Sigmoid colon (tissue), 7 donors: ENCODE results near the gene CHKA. TPM values are rescaled to one million over a fixed set of nuclear protein-coding genes. Genes with fewer than 3 reads are reported as not detected.

ENCODE experiments used
- DNase-seq: peaks from one replicate; pipeline ENCODE4 v3.0.0-alpha.2; 2019
- H3K27ac ChIP-seq, 4 donors: fragments of 200-600 bp; sonication (generic); one replicate each; pipeline ENCODE4 v1.5.1; 2016 to 2019; ENCODE audit warnings: mild to moderate bottlenecking in 1 of 4
- H3K27me3 ChIP-seq, 3 donors: fragments of 200-600 bp; sonication (generic); one replicate each; pipeline ENCODE4 v1.5.1; 2019; ENCODE audit warnings: mild to moderate bottlenecking in 1 of 3
- H3K36me3 ChIP-seq, 4 donors: fragments of 200-600 bp; sonication (generic); one replicate each; pipeline ENCODE4 v1.5.1; 2016 to 2019
- H3K4me1 ChIP-seq, 4 donors: fragments of 200-600 bp; sonication (generic); one replicate each; pipeline ENCODE4 v1.5.1; 2017 to 2019
- H3K4me3 ChIP-seq, 4 donors: fragments of 200-600 bp; sonication (generic); one replicate each; pipeline ENCODE4 v1.5.1; 2017 to 2019; ENCODE audit warnings: mild to moderate bottlenecking in 2 of 4, moderate library complexity in 1 of 4
- H3K9me3 ChIP-seq, 4 donors: fragments of 200-600 bp in 3 of 4; sonication (generic) in 3 of 4; one replicate each; pipeline versions ENCODE4 v1.5.1 to v1.6.1; 2013 to 2019
- EP300 ChIP-seq, 4 donors: sonication (generic); formaldehyde crosslinking; IDR thresholded peaks; one replicate each; pipeline ENCODE4 v1.6.1; 2017; ENCODE audit warnings: antibody characterized with exemption in 4 of 4
- POLR2A ChIP-seq, 2 donors: fragments of 450-650 bp; IDR thresholded peaks; one replicate each; pipeline ENCODE4 v1.6.1; 2016; ENCODE audit warnings: antibody characterized with exemption in 2 of 2, mild to moderate bottlenecking in 2 of 2, moderate library complexity in 2 of 2
- POLR2AphosphoS5 ChIP-seq, 4 donors: sonication (generic); formaldehyde crosslinking; IDR thresholded peaks; one replicate each; pipeline ENCODE4 v1.6.1; 2017; ENCODE audit warnings: antibody characterized with exemption in 4 of 4
- WGBS, 2 donors: extraction: QIAGEN DNeasy Blood & Tissue Kit; methylation state at CpG; one replicate each; pipeline ENCODE4 v1.1.7; 2013; 5-methylcytosine and 5-hydroxymethylcytosine counted together
- intact Hi-C: fragments of 100-400 bp; cut with DNase I; formaldehyde crosslinking; loops from one replicate; pipeline ENCODE4 v1.15.1; 2023
- polyA plus RNA-seq, 3 donors: library from polyadenylated mRNA; stranded (reverse); fragments of 200-250 nt; gene quantifications; one replicate each; pipeline ENCODE4 v1.2.3, GENCODE V29; 2013
- total RNA-seq, 4 donors: library from RNA; depleted of rRNA; stranded (reverse); fragments of >200 nt; gene quantifications; one replicate each; pipeline ENCODE4 v1.1.0, GENCODE V29; 2016
- TF ChIP-seq, protein P1 (sequence below), 4 experiments: fragments of 450-650 bp in 3 of 4; fragments of 200-600 bp in 1 of 4; IDR thresholded peaks; one replicate each; pipeline ENCODE4 v1.5.1; 2016 to 2019; ENCODE audit warnings: antibody characterized with exemption in 4 of 4, mild to moderate bottlenecking in 3 of 4, moderate library complexity in 2 of 4
- donor health status: healthy with polysubstance abuse.
- donor health status: Bipolar disorder and iron deficiency.
- donor health status: healthy.

The CHKA gene
- total and polyA plus RNA-seq, 7 donors = 16.4 to 41.0 (median 27.0) TPM

DNA sequence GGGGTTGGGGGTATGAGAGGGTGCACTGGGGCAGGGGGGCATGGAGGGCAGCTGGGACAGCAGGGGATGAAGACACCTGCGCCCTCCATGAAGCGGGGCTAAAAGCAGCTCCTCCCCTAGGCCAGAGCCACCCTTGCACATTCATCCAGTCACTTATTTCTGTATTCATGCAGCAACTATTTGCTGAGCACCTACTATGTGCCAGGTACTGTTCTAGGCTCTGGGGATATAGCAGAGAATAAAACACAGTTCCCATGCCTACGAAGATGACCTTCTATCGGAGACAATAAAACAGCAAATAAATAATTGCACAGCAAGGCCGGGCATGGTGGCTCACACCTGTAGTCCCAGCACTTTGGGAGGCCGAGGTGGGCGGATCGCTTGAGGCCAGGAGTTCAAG is 105.7 kb downstream of the CHKA start:
- 95 to 96% methylated on average over 8 of the region's 8 CpGs for WGBS, 2 donors
- no peaks in the 10 kb centered on the region for H3K27me3 ChIP-seq
- no peaks in the 10 kb centered on the region for H3K9me3 ChIP-seq
- no peak overlapping the region for H3K4me3 ChIP-seq
- peaks cover 0 to 53% (median 42%) of the 10 kb centered on the region in 4 donors for H3K4me1 ChIP-seq
- intact Hi-C loops = no loop called here
- DNase-seq = no peak
- no peak overlapping the region for H3K27ac ChIP-seq
- H3K36me3 ChIP-seq = no peaks in the 10 kb centered on the region
- TF ChIP-seq EP300 (IDR thresholded peaks at IDR 0.05) (no peak), POLR2A (IDR thresholded peaks at IDR 0.05) (no peak), POLR2AphosphoS5 (IDR thresholded peaks at IDR 0.05) (no peak)
- TF ChIP-seq, protein P1, sequence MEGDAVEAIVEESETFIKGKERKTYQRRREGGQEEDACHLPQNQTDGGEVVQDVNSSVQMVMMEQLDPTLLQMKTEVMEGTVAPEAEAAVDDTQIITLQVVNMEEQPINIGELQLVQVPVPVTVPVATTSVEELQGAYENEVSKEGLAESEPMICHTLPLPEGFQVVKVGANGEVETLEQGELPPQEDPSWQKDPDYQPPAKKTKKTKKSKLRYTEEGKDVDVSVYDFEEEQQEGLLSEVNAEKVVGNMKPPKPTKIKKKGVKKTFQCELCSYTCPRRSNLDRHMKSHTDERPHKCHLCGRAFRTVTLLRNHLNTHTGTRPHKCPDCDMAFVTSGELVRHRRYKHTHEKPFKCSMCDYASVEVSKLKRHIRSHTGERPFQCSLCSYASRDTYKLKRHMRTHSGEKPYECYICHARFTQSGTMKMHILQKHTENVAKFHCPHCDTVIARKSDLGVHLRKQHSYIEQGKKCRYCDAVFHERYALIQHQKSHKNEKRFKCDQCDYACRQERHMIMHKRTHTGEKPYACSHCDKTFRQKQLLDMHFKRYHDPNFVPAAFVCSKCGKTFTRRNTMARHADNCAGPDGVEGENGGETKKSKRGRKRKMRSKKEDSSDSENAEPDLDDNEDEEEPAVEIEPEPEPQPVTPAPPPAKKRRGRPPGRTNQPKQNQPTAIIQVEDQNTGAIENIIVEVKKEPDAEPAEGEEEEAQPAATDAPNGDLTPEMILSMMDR (IDR thresholded peaks at IDR 0.05) = no peak

DNA sequence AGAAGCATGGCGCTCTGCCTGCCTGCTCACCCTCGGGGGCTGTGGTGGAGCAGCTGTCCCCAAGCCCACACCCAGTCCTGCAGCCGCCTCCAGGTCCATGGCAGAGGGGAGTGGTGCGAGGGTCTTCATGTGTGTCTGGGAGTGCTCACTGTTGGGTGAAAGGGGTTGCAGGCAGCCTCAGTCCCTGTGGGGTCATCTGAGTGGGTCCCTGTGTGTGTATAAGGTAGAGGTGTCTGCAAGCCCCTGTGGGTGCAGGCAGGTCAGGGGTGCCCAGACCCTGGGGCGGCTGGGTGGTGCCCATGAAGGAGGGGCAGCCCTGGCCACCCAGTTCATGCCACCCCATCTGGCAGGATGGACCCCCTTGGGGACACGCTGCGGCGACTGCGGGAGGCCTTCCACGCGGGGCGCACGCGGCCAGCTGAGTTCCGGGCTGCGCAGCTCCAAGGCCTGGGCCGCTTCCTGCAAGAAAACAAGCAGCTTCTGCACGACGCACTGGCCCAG is 106.2 kb downstream of the CHKA start:
- H3K9me3 ChIP-seq = no peaks in the 10 kb centered on the region
- H3K27me3 ChIP-seq = no peaks in the 10 kb centered on the region
- peak overlapping the region; percentile 21 to 93 (median 74) for H3K27ac ChIP-seq
- no peak overlapping the region for H3K4me3 ChIP-seq
- intact Hi-C loops = no loop called here
- peaks cover 0 to 58% (median 46%) of the 10 kb centered on the region in 4 donors for H3K4me1 ChIP-seq
- no peak for DNase-seq
- H3K36me3 ChIP-seq = no peaks in the 10 kb centered on the region
- TF ChIP-seq EP300 (IDR thresholded peaks at IDR 0.05) = no peak
- TF ChIP-seq, protein P1 (IDR thresholded peaks at IDR 0.05) = no peak
- TF ChIP-seq POLR2AphosphoS5 (IDR thresholded peaks at IDR 0.05) = no peak
- 87 to 89% methylated on average over 19 of the region's 19 CpGs for WGBS, 2 donors

DNA sequence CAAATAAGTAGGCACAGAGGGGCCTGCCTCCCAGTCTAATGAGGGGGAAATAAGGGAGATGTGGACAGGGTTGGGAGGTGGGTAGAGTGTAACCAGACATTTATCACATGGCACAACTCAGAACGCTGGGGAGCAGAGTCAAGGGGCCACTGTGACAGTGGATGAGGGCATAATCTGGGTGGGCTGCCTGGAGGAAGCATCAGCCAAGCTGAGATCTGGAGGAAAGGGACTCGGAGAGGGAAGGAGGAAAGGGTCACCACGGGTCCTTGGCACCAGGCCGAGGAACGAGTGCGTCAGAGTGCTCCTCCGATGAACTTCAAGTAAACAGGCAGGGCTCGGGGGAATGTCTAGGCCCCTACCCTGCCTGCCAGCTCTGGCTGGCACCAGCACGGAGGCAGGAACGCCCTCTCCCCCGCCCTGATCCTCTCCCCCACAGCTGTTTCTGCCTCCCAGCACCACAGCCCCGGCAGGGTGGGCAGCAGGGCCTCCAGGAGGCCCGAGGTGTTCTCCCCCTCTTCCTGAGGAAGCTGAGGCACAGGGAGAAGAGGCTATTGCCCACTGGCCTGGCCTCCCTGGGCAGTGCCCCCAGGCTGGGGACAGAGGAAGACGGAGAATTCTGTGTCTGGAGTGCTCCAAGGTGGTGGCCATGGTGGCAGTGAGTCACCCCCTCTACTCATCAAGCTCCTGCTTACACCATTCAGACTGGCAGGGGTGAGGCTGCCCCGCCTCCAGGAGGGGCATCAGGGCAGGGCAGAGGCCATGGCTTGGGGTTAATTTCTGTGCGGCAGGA is 106.8 kb downstream of the CHKA start:
- 14 to 43% methylated on average over 16 of the region's 16 CpGs for WGBS, 2 donors
- Histone ChIP-seq H3K27me3 (no peaks in the 10 kb centered on the region), H3K9me3 (no peaks in the 10 kb centered on the region), H3K27ac (peak overlapping the region; percentile 52 to 93 (median 74)), H3K4me3 (no peak overlapping the region), H3K4me1 (peaks cover 0 to 64% (median 53%) of the 10 kb centered on the region in 4 donors), H3K36me3 (no peaks in the 10 kb centered on the region)
- TF ChIP-seq, protein P1 (IDR thresholded peaks at IDR 0.05) = no peak
- TF ChIP-seq POLR2AphosphoS5 (IDR thresholded peaks at IDR 0.05) = peak in 1 of 4 donors; percentile 16
- peak; percentile 86 for DNase-seq
- intact Hi-C loops = no loop called here

DNA sequence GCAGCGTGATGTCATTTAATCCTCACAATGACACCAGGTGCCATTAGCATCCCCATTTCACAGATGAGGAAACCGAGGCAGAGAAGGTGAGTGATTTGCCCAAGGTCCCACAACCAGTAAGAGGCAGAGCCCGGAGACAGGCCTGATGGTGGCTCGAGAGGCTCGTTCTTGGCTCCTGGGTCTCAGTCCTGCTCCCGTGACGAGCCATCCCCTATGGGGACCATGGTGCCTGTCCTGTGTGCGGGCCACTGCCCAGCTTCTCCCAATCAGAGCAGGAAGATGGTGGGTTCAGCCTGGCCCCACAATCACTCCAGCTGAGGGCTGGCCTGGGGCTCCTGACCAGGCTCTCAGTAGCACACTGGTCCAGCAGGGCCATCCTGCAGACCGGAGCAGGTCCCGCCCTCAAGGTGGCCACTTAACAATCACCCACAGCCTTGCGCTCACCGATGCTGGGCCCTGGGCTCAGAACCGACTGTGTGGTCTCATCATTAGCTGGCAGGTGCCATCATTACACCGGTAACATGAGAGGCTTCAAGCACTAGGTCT is 107.5 kb downstream of the CHKA start:
- DNase-seq = no peak
- Histone ChIP-seq H3K27me3 (no peaks in the 10 kb centered on the region), H3K9me3 (no peaks in the 10 kb centered on the region), H3K36me3 (no peaks in the 10 kb centered on the region), H3K4me1 (peaks cover 0 to 67% (median 55%) of the 10 kb centered on the region in 4 donors), H3K27ac (peak overlapping the region; percentile 51 to 93 (median 74)), H3K4me3 (no peak overlapping the region)
- no peak for TF ChIP-seq EP300 (IDR thresholded peaks at IDR 0.05)
- no peak for TF ChIP-seq POLR2AphosphoS5 (IDR thresholded peaks at IDR 0.05)
- TF ChIP-seq POLR2A (IDR thresholded peaks at IDR 0.05) = no peak
- TF ChIP-seq, protein P1 (IDR thresholded peaks at IDR 0.05) = no peak
- intact Hi-C loops = no loop called here
- WGBS, 2 donors = 91 to 92% methylated on average over 14 of the region's 14 CpGs
